Stimulated activated CD4-positive, alpha-beta T cell treated with anti-CD3 and anti-CD28 coated beads, Interleukin-2, amount 100 ng/mL, for 24 hours (primary cell): ENCODE measurements around the gene KLF4.
"Not testable (repeated sequence)": the region's sequence is repeated elsewhere in the genome, so short reads cannot be mapped to it uniquely, and the experiment has no call there.

ENCODE experiments used
- DNase-seq, 2 donors: peaks; one replicate each; pipeline ENCODE4 v3.0.0-alpha.2; 2020

KLF4 gene

GRCh38 chr9:107489687-107490605 is at the start of gene KLF4:
TSS of gene KLF4 (minus strand) at chr9:107489769. CDS start at chr9:107489172, 597 bp downstream.
- DNase-seq = peak; percentile 58 to 76

GRCh38 chr9:107536462-107536861 is 46.9 kb upstream of the KLF4 start:
- DNase-seq = no peak

GRCh38 chr9:107534510-107535078 is 45.0 kb upstream of the KLF4 start:
- DNase-seq = no peak

GRCh38 chr9:107530679-107531078 is 41.1 kb upstream of the KLF4 start:
- no peak for DNase-seq

GRCh38 chr9:107528686-107529085 is 39.1 kb upstream of the KLF4 start:
- no peak for DNase-seq

- DNase-seq = no peak
These were observed 34.0 kb upstream of the KLF4 start for GRCh38 chr9:107523539-107523938.

- DNase-seq = no peak
These were observed 30.6 kb upstream of the KLF4 start for GRCh38 chr9:107520186-107520585.

- DNase-seq = no peak
These were observed 28.7 kb upstream of the KLF4 start for GRCh38 chr9:107518037-107518807.

- no peak for DNase-seq
These were observed 24.0 kb upstream of the KLF4 start for GRCh38 chr9:107513464-107514100.

- no peak for DNase-seq
These were observed 15.3 kb upstream of the KLF4 start for GRCh38 chr9:107504585-107505455.

- no peak for DNase-seq
These were observed 12.9 kb upstream of the KLF4 start for GRCh38 chr9:107502464-107502863.

- not testable (repeated sequence) for DNase-seq
These were observed 11.0 kb upstream of the KLF4 start for GRCh38 chr9:107500421-107501200.

- no peak for DNase-seq
These were observed 7.4 kb upstream of the KLF4 start for GRCh38 chr9:107496976-107497375.

- DNase-seq = no peak
These were observed 2.9 kb upstream of the KLF4 start for GRCh38 chr9:107492381-107492970.

- no peak for DNase-seq
These were observed 1.8 kb upstream of the KLF4 start for GRCh38 chr9:107491081-107492053.

- DNase-seq = not testable (repeated sequence)
These were observed 1.0 kb upstream of the KLF4 start for GRCh38 chr9:107490606-107490970.

GRCh38 chr9:107489144-107489673 is 360 bp downstream of the KLF4 start:
- no peak for DNase-seq

GRCh38 chr9:107488375-107489143 is 1.0 kb downstream of the KLF4 start:
- peak in 1 of 2 donors; percentile 20 for DNase-seq
